ENCODE data around the gene TRIM13.
"Not testable (repeated sequence)": the region's sequence is repeated elsewhere in the genome, so short reads cannot be mapped to it uniquely, and the experiment has no call there.

The TRIM13 gene

GRCh38 chr13:49996951-49997895, at the start of gene TRIM13:
Gene TRIM13 (plus strand): TSS chr13:49997042. CDS start chr13:50011941, 14,899 bp downstream.
- peak; percentile 78 for DNase-seq

GRCh38 chr13:49948777-49949270, 48.0 kb upstream of the TRIM13 start:
- DNase-seq, result not testable (repeated sequence)

- DNase-seq, result no peak
Observed at GRCh38 chr13:49951754-49952535, 44.9 kb upstream of the TRIM13 start.

- no peak for DNase-seq
Observed at GRCh38 chr13:49953560-49953959, 43.3 kb upstream of the TRIM13 start.

- no peak for DNase-seq
Observed at GRCh38 chr13:49954674-49955455, 42.0 kb upstream of the TRIM13 start.

- DNase-seq, result no peak
Observed at GRCh38 chr13:49956131-49956530, 40.7 kb upstream of the TRIM13 start.

- no peak for DNase-seq
Observed at GRCh38 chr13:49958321-49958720, 38.5 kb upstream of the TRIM13 start.

- DNase-seq, result no peak
Observed at GRCh38 chr13:49967456-49967855, 29.4 kb upstream of the TRIM13 start.

GRCh38 chr13:49972709-49973108, 24.1 kb upstream of the TRIM13 start:
- DNase-seq, result no peak

GRCh38 chr13:49975826-49976225, 21.0 kb upstream of the TRIM13 start:
- no peak for DNase-seq

GRCh38 chr13:49976314-49977258, 20.3 kb upstream of the TRIM13 start:
- peak; percentile 64 for DNase-seq

GRCh38 chr13:49977992-49978391, 18.9 kb upstream of the TRIM13 start:
- DNase-seq, result no peak

GRCh38 chr13:49980266-49980665, 16.6 kb upstream of the TRIM13 start:
- no peak for DNase-seq

GRCh38 chr13:49985129-49985528, 11.7 kb upstream of the TRIM13 start:
- DNase-seq, result no peak

- no peak for DNase-seq
Observed at GRCh38 chr13:49986471-49986870, 10.4 kb upstream of the TRIM13 start.

- DNase-seq, result not testable (repeated sequence)
Observed at GRCh38 chr13:49990612-49991011, 6.2 kb upstream of the TRIM13 start.

- DNase-seq, result no peak
Observed at GRCh38 chr13:49993111-49993510, 3.7 kb upstream of the TRIM13 start.

- DNase-seq, result no peak
Observed at GRCh38 chr13:49993666-49994065, 3.2 kb upstream of the TRIM13 start.

GRCh38 chr13:49995625-49996101, 1.2 kb upstream of the TRIM13 start:
- no peak for DNase-seq

- DNase-seq, result peak; percentile 80
Observed at GRCh38 chr13:49996161-49996915, 504 bp upstream of the TRIM13 start.

GRCh38 chr13:49997955-49998354, 1.1 kb downstream of the TRIM13 start:
- DNase-seq, result no peak
